Measurements from ENCODE around the gene CDK6. TPM values are rescaled to one million over a fixed set of nuclear protein-coding genes. Genes with fewer than 3 reads are reported as not detected.
A peak's percentile ranks its signal among the peaks of the same experiment; 100 is the strongest.

The CDK6 gene
- total RNA-seq, 3 donors from 2014 or later (not counting 1 experiment from before 2014, with no cell fraction given) = 41.1 to 46.3 (median 45.1) TPM

GRCh38 chr7:92715963-92716362 is 120.4 kb downstream of the CDK6 start:
- peaks cover 13% of the 10 kb centered on the region for H3K4me1 ChIP-seq (ENCODE audit: control insufficient read depth, insufficient read depth, low read length)
- H3K27me3 ChIP-seq (ENCODE audit: control insufficient read depth, insufficient read depth, low read length) = no peaks in the 10 kb centered on the region
- no peak overlapping the region for H3K4me3 ChIP-seq (ENCODE audit: low read length)
- Mint-ChIP-seq H3K36me3 (no peaks in the 10 kb centered on the region), H3K27ac (peak overlapping the region; percentile 13 to 84), H3K4me3 (peak overlapping the region; percentile 18), H3K27me3 (ENCODE audit: low read depth in 2 of 2) (no peaks in the 10 kb centered on the region), H3K9me3 (no peaks in the 10 kb centered on the region), H3K4me1 (peaks cover 25 to 44% of the 10 kb centered on the region in 2 donors)
- H3K36me3 ChIP-seq (ENCODE audit: control insufficient read depth, insufficient read depth, low read length) = no peaks in the 10 kb centered on the region
- DNase-seq = no peak
- 97% methylated on average over 2 of the region's 2 CpGs for WGBS (ENCODE audit: insufficient coverage)
- intact Hi-C loops (cut with micrococcal nuclease) = no loop called here
- no peak overlapping the region for H3K27ac ChIP-seq (ENCODE audit: low read length)
- no peak for ATAC-seq
- H3K9me3 ChIP-seq (ENCODE audit: control insufficient read depth, insufficient read depth, low read length) = no peaks in the 10 kb centered on the region
- TF ChIP-seq CTCF (IDR thresholded peaks at IDR 0.05) = no peak

GRCh38 chr7:92714767-92715166 is 121.6 kb downstream of the CDK6 start:
- peak overlapping the region; percentile 37 to 84 for H3K27ac Mint-ChIP-seq
- peaks cover 25 to 44% of the 10 kb centered on the region in 2 donors for H3K4me1 Mint-ChIP-seq
- Histone ChIP-seq H3K27me3 (ENCODE audit: control insufficient read depth, insufficient read depth, low read length) (no peaks in the 10 kb centered on the region), H3K36me3 (ENCODE audit: control insufficient read depth, insufficient read depth, low read length) (no peaks in the 10 kb centered on the region), H3K9me3 (ENCODE audit: control insufficient read depth, insufficient read depth, low read length) (no peaks in the 10 kb centered on the region), H3K27ac (ENCODE audit: low read length) (no peak overlapping the region), H3K4me1 (ENCODE audit: control insufficient read depth, insufficient read depth, low read length) (peaks cover 13% of the 10 kb centered on the region), H3K4me3 (ENCODE audit: low read length) (no peak overlapping the region)
- intact Hi-C loops (cut with micrococcal nuclease) = no loop called here
- H3K9me3 Mint-ChIP-seq = no peaks in the 10 kb centered on the region
- H3K4me3 Mint-ChIP-seq = no peak overlapping the region
- no peaks in the 10 kb centered on the region for H3K36me3 Mint-ChIP-seq
- TF ChIP-seq CTCF (IDR thresholded peaks at IDR 0.05) = no peak
- no peaks in the 10 kb centered on the region for H3K27me3 Mint-ChIP-seq (ENCODE audit: low read depth in 2 of 2)
- DNase-seq = no peak
- 97% methylated on average over 2 of the region's 3 CpGs for WGBS (ENCODE audit: insufficient coverage)
- ATAC-seq = no peak

- DNase-seq (no peak), ATAC-seq (no peak)
- Mint-ChIP-seq H3K4me3 (no peak overlapping the region), H3K9me3 (no peaks in the 10 kb centered on the region), H3K27me3 (ENCODE audit: low read depth in 2 of 2) (no peaks in the 10 kb centered on the region), H3K36me3 (no peaks in the 10 kb centered on the region), H3K27ac (peak overlapping the region in 1 of 2 donors; percentile 37), H3K4me1 (peaks cover 23 to 41% of the 10 kb centered on the region in 2 donors)
- H3K27ac ChIP-seq (ENCODE audit: low read length) = no peak overlapping the region
- H3K9me3 ChIP-seq (ENCODE audit: control insufficient read depth, insufficient read depth, low read length) = no peaks in the 10 kb centered on the region
- no peak for TF ChIP-seq CTCF (IDR thresholded peaks at IDR 0.05)
- intact Hi-C loops (cut with micrococcal nuclease) = no loop called here
- no peaks in the 10 kb centered on the region for H3K27me3 ChIP-seq (ENCODE audit: control insufficient read depth, insufficient read depth, low read length)
- WGBS (ENCODE audit: insufficient coverage) = 99% methylated on average over 3 of the region's 3 CpGs
- H3K4me3 ChIP-seq (ENCODE audit: low read length) = no peak overlapping the region
- H3K4me1 ChIP-seq (ENCODE audit: control insufficient read depth, insufficient read depth, low read length) = peaks cover 13% of the 10 kb centered on the region
- H3K36me3 ChIP-seq (ENCODE audit: control insufficient read depth, insufficient read depth, low read length) = no peaks in the 10 kb centered on the region
These were observed 122.1 kb downstream of the CDK6 start for GRCh38 chr7:92714280-92714679.

- ATAC-seq (no peak), DNase-seq (no peak)
- no peaks in the 10 kb centered on the region for H3K9me3 ChIP-seq (ENCODE audit: control insufficient read depth, insufficient read depth, low read length)
- H3K27ac ChIP-seq (ENCODE audit: low read length) = no peak overlapping the region
- intact Hi-C loops (cut with micrococcal nuclease) = no loop called here
- no peak overlapping the region for H3K4me3 ChIP-seq (ENCODE audit: low read length)
- TF ChIP-seq CTCF (IDR thresholded peaks at IDR 0.05) = no peak
- H3K9me3 Mint-ChIP-seq = no peaks in the 10 kb centered on the region
- H3K4me1 ChIP-seq (ENCODE audit: control insufficient read depth, insufficient read depth, low read length) = no peaks in the 10 kb centered on the region
- peaks cover 2% of the 10 kb centered on the region for H3K36me3 ChIP-seq (ENCODE audit: control insufficient read depth, insufficient read depth, low read length)
- H3K4me3 Mint-ChIP-seq = no peak overlapping the region
- 91% methylated on average over 3 of the region's 4 CpGs for WGBS (ENCODE audit: insufficient coverage)
- no peaks in the 10 kb centered on the region for H3K27me3 Mint-ChIP-seq (ENCODE audit: low read depth in 2 of 2)
- H3K27me3 ChIP-seq (ENCODE audit: control insufficient read depth, insufficient read depth, low read length) = no peaks in the 10 kb centered on the region
- H3K36me3 Mint-ChIP-seq = no peaks in the 10 kb centered on the region
- H3K27ac Mint-ChIP-seq = no peak overlapping the region
- H3K4me1 Mint-ChIP-seq = peaks cover 0 to 10% of the 10 kb centered on the region in 2 donors
These were observed 126.5 kb downstream of the CDK6 start for GRCh38 chr7:92709912-92710311.
